ENCODE data around the gene CTNNA1.
"Not testable (repeated sequence)": the region's sequence is repeated elsewhere in the genome, so short reads cannot be mapped to it uniquely, and the experiment has no call there.

The CTNNA1 gene

DNA sequence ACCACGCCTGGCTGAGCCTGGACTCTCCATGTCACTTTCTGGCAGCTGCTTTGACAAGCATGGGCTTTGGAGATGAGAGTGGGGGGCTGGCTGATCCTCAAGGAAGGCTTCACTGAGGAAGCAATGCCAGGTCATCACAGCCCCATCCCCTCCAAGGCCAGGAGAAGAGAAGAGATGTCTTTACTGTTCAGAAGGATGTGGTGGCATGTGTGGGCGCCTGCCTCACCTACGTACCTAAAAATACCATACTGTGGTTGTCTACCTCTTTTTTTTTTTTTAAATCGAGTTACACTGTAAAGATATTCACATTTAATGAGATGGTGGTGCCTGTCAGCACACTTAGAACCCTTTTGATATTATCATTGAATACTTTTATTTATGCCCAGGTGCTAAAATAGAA lies 26.4 kb upstream of the CTNNA1 start:
- no peak for DNase-seq
- H3K27ac ChIP-seq = no peak overlapping the region
- in situ Hi-C loops (cut with HindIII; ENCODE audit: low pct_ligation_motif_present, low sequenced_read_pairs) = no loop called here

DNA sequence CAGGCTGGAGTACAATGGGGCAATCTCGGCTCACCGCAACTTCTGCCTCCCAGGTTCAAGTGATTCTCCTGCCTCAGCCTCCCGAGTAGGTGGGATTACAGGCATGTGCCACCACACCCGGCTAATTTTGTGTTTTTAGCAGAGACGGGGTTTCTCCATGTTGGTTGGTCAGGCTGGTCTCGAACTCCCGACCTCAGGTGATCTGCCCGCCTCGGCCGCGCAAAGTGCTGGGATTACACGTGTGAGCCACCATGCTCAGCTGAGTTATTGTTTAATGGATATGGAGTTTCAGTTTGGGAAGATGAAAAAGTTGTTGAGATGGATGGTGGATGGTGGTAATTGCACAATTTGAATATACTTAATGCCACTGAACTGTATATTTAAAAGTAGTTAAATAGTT lies 22.7 kb upstream of the CTNNA1 start:
- H3K4me3 ChIP-seq (ENCODE audit: low read depth, low read length); H3K27me3 ChIP-seq (replicated peaks); DNase-seq; in situ Hi-C loops (cut with HindIII; ENCODE audit: low pct_ligation_motif_present, low sequenced_read_pairs); H3K27ac ChIP-seq; H3K36me3 ChIP-seq (replicated peaks): not testable (repeated sequence)

More for the DNA sequence above, 26.4 kb upstream of the CTNNA1 start:
- TF ChIP-seq, protein P1, sequence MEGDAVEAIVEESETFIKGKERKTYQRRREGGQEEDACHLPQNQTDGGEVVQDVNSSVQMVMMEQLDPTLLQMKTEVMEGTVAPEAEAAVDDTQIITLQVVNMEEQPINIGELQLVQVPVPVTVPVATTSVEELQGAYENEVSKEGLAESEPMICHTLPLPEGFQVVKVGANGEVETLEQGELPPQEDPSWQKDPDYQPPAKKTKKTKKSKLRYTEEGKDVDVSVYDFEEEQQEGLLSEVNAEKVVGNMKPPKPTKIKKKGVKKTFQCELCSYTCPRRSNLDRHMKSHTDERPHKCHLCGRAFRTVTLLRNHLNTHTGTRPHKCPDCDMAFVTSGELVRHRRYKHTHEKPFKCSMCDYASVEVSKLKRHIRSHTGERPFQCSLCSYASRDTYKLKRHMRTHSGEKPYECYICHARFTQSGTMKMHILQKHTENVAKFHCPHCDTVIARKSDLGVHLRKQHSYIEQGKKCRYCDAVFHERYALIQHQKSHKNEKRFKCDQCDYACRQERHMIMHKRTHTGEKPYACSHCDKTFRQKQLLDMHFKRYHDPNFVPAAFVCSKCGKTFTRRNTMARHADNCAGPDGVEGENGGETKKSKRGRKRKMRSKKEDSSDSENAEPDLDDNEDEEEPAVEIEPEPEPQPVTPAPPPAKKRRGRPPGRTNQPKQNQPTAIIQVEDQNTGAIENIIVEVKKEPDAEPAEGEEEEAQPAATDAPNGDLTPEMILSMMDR (IDR thresholded peaks at IDR 0.05; ENCODE audit: low read depth, low read length, missing control alignments) = no peak
- H3K27me3 ChIP-seq (replicated peaks) = no peaks in the 10 kb centered on the region
- H3K4me3 ChIP-seq (ENCODE audit: low read depth, low read length) = no peak overlapping the region
- H3K36me3 ChIP-seq (replicated peaks) = no peaks in the 10 kb centered on the region

DNA sequence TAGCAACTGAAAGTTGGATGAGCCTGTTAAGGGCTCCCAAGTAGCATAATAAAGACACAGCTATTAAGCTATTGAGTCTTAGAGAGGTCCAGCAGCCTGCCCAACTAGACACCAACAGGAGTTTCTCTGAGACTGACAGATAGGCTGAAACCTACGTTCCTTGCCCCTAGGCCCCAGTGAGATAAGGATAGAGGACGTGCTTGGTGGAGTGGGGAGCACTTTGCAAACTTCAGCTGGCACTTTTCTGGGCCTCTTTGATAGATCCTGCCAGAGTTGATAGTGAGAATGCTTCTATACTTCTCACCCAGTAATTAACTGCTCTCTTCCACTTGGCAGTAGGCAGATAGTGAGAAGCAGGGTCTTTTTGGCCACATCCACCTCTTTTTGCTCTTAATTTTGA lies 20.8 kb upstream of the CTNNA1 start:
- in situ Hi-C loops (cut with HindIII; ENCODE audit: low pct_ligation_motif_present, low sequenced_read_pairs) = no loop called here
- TF ChIP-seq, protein P1 (IDR thresholded peaks at IDR 0.05; ENCODE audit: low read depth, low read length, missing control alignments) = no peak
- no peak overlapping the region for H3K4me3 ChIP-seq (ENCODE audit: low read depth, low read length)
- no peaks in the 10 kb centered on the region for H3K36me3 ChIP-seq (replicated peaks)
- no peak for DNase-seq
- no peak overlapping the region for H3K27ac ChIP-seq
- H3K27me3 ChIP-seq (replicated peaks) = no peaks in the 10 kb centered on the region

DNA sequence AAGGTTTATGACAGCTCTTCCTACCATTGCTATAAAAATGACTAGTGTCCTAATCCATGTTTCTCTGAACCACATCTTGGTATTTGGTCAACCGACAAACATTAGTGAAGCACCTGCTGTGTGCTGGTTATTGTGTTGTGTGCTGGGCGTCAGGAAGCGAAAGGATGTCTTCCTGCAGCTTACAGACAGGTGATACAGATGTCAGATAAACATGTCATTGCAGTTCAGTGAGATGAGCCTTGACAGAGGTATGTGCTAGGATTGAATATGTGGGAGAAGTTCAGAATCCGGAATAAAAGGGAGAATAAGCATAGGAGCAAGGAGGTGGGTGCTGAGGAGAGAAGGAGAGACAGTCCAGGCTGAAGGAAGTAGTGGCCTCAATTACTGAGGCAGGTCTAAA lies 20.3 kb upstream of the CTNNA1 start:
- in situ Hi-C loops (cut with HindIII; ENCODE audit: low pct_ligation_motif_present, low sequenced_read_pairs) = no loop called here
- H3K27ac ChIP-seq = no peak overlapping the region
- no peak overlapping the region for H3K4me3 ChIP-seq (ENCODE audit: low read depth, low read length)
- TF ChIP-seq, protein P1 (IDR thresholded peaks at IDR 0.05; ENCODE audit: low read depth, low read length, missing control alignments) = no peak
- H3K36me3 ChIP-seq (replicated peaks) = no peaks in the 10 kb centered on the region
- H3K27me3 ChIP-seq (replicated peaks) = no peaks in the 10 kb centered on the region
- no peak for DNase-seq

DNA sequence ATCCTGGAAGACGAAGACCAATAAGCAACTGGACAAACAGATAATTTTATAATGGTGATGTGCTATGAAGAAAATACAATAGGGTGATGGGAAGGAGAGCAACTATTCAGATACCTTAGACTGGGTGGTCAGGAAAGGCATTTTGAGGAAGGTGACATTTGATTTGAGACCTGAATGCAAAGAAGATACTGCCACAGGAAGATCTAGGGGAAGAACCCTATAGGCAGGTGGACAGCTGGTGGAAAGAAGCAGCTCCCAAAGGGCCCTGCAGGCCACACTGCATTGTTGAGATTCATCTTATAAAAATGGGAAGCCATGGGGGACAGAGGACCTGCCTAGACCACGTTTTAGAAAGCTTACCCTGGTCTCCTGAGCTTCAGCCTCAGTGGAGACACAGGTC lies 19.7 kb upstream of the CTNNA1 start:
- in situ Hi-C loops (cut with HindIII; ENCODE audit: low pct_ligation_motif_present, low sequenced_read_pairs) = no loop called here
- no peaks in the 10 kb centered on the region for H3K27me3 ChIP-seq (replicated peaks)
- TF ChIP-seq, protein P1 (IDR thresholded peaks at IDR 0.05; ENCODE audit: low read depth, low read length, missing control alignments) = no peak
- H3K36me3 ChIP-seq (replicated peaks) = no peaks in the 10 kb centered on the region
- no peak overlapping the region for H3K4me3 ChIP-seq (ENCODE audit: low read depth, low read length)
- H3K27ac ChIP-seq = no peak overlapping the region
- no peak for DNase-seq

DNA sequence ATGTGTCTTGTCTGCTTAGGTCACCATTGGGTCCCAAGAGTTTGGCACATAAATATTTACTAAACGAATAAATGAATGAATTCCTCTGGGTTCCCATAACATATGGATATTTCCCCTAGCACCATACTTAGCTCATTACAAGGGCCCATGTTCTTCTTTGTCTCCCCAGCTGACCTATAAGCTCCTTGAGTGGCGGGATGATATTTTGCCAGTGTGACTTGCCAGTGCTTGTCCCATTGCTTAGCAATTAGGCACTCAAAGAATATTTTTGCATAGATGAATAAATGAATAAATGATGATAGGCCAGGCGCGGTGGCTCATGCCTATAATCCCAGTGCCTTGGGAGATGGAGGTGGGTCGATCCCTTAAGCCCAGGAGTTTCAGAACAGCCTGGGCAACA lies 16.9 kb upstream of the CTNNA1 start:
- DNase-seq = no peak
- Histone ChIP-seq H3K27me3 (replicated peaks) (no peaks in the 10 kb centered on the region), H3K4me3 (ENCODE audit: low read depth, low read length) (no peak overlapping the region), H3K27ac (no peak overlapping the region), H3K36me3 (replicated peaks) (no peaks in the 10 kb centered on the region)
- in situ Hi-C loops (cut with HindIII; ENCODE audit: low pct_ligation_motif_present, low sequenced_read_pairs) = no loop called here
- TF ChIP-seq, protein P1 (IDR thresholded peaks at IDR 0.05; ENCODE audit: low read depth, low read length, missing control alignments) = no peak

Measured in brain microvascular endothelial cell (primary cell).